BJ (cell line): ENCODE data around the gene BTRC. TPM values are rescaled to one million over a fixed set of nuclear protein-coding genes. Genes with fewer than 3 reads are reported as not detected.
"Not testable (repeated sequence)": the region's sequence is repeated elsewhere in the genome, so short reads cannot be mapped to it uniquely, and the experiment has no call there.

Experiments used
- CTCF ChIA-PET: fragments of 350-600 bp; formaldehyde crosslinking; extraction: SDS; loops from one replicate; lab custom pipeline; 2021; ENCODE audit warnings: antibody characterized with exemption, inconsistent platforms; lab: Yijun Ruan, JAX
- POLR2A ChIA-PET: fragments of 300-600 bp; sonication (Branson Sonifier 250); formaldehyde crosslinking; extraction: SDS; loops from one replicate; lab custom pipeline; 2021; ENCODE audit warnings: antibody characterized with exemption; lab: Charles Lee
- DNase-seq: peaks from one replicate; pipeline ENCODE4 v3.0.0-alpha.2; 2011; ENCODE audit warnings: low read depth
- H3K27me3 ChIP-seq: 2 replicates; pipeline ENCODE4 v1.6.0; 2011; ENCODE audit warnings: low read length; ENCODE audit not compliant: control insufficient read depth, insufficient read depth
- H3K36me3 ChIP-seq: 2 replicates; pipeline ENCODE4 v1.5.1; 2011; ENCODE audit warnings: low read length; ENCODE audit not compliant: control insufficient read depth, insufficient read depth
- H3K4me3 ChIP-seq: 2 replicates; pipeline ENCODE4 v1.5.1; 2011; ENCODE audit warnings: low read depth, mild to moderate bottlenecking, control low read depth, low read length
- CTCF ChIP-seq: IDR thresholded peaks from 2 replicates; pipeline ENCODE4 v1.5.1; 2011; ENCODE audit warnings: low read depth, mild to moderate bottlenecking, control low read depth, inconsistent platforms, low read length, moderate library complexity; ENCODE audit not compliant: insufficient read depth
- polyA plus RNA-seq: library from polyadenylated mRNA; depleted of rRNA; stranded (reverse); fragments of >200 nt; gene quantifications from 2 replicates; pipeline ENCODE4 v1.2.3, GENCODE V29; 2011

The BTRC gene
- polyA plus RNA-seq, 1 experiment = 9.1 TPM

GRCh38 chr10:101330631-101331225 is 23.2 kb upstream of the BTRC start:
- no peak for TF ChIP-seq CTCF
- POLR2A ChIA-PET = no interaction called here

DNA sequence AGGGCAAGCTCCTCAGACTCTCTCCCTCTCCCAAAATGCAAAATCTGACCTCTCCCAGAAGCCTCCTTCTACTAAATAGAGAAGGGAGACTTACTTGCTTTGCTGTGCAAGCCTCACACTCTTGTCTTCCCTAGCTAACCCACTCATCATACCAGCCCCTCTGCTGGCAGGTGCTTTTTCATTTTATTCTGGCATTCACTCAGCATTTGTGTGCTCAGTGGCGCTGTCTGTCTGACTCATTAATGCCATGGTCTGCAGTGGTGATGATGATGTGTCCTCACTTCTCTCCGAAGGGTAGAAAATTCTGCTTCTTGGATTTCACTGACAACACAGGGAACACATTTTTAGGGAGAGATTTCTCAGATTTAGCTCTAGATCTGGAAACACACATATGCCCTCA is 22.0 kb upstream of the BTRC start:
- ChIA-PET CTCF (interaction anchor here (0.5 to 1.2 kb wide), 3 partner anchors 14 to 160 kb away, joined by 3 read pairs; partner anchors contain the start of gene BTRC), POLR2A (no interaction called here)
- H3K36me3 ChIP-seq = no peaks in the 10 kb centered on the region
- no peak overlapping the region for H3K4me3 ChIP-seq
- no peak for TF ChIP-seq CTCF
- H3K27me3 ChIP-seq = peaks cover 12% of the 10 kb centered on the region
- DNase-seq = no peak

More at GRCh38 chr10:101330631-101331225, 23.2 kb upstream of the BTRC start:
- DNase-seq = no peak
- Histone ChIP-seq H3K4me3 (no peak overlapping the region), H3K27me3 (peaks cover 12% of the 10 kb centered on the region), H3K36me3 (no peaks in the 10 kb centered on the region)
- CTCF ChIA-PET = interaction anchor here (0.5 to 1.8 kb wide), 3 partner anchors 9 to 235 kb away, joined by 3 to 5 read pairs (median 3); no protein-coding TSS in a partner anchor

DNA sequence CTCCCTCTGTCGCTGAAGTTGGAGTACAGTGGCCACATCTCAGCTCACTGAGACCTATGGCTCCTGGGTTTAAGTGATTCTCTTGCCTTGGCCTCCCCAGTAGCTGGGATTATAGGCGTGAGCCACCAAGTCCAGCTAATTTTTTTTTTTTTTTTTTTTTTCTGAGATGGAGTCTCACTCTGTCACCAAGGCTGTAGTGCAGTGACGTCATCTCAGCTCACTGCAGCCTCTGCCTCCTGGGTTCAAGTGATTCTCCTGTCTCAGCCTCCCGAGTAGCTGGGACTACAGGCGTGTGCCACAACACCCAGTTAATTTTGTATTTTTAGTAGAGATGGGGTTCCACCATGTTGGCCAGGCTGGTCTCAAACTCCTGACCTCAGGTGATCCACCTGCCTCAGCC is 19.7 kb upstream of the BTRC start:
- CTCF ChIA-PET, H3K36me3 ChIP-seq: not testable (repeated sequence)
- POLR2A ChIA-PET = interaction anchor here (0.5 kb wide), 1 partner anchor 39 kb away, joined by 3 read pairs; no protein-coding TSS in a partner anchor

GRCh38 chr10:101336382-101336781 is 17.6 kb upstream of the BTRC start:
- peaks cover 8% of the 10 kb centered on the region for H3K27me3 ChIP-seq
- TF ChIP-seq CTCF = no peak
- ChIA-PET CTCF (no interaction called here), POLR2A (no interaction called here)
- no peak for DNase-seq
- no peaks in the 10 kb centered on the region for H3K36me3 ChIP-seq
- H3K4me3 ChIP-seq = no peak overlapping the region

More for the DNA sequence above, 19.7 kb upstream of the BTRC start:
- peaks cover 11% of the 10 kb centered on the region for H3K27me3 ChIP-seq
- H3K4me3 ChIP-seq, DNase-seq: not testable (repeated sequence)

- POLR2A ChIA-PET = no interaction called here
- Histone ChIP-seq H3K4me3 (no peak overlapping the region), H3K36me3 (no peaks in the 10 kb centered on the region), H3K27me3 (peaks cover 2% of the 10 kb centered on the region)
- no peak for TF ChIP-seq CTCF
- CTCF ChIA-PET = no interaction called here
- DNase-seq = no peak
Measured at GRCh38 chr10:101337836-101338235, 16.1 kb upstream of the BTRC start.

GRCh38 chr10:101341438-101341837 is 12.5 kb upstream of the BTRC start:
- ChIA-PET CTCF (no interaction called here), POLR2A (no interaction called here)
- no peak for DNase-seq
- TF ChIP-seq CTCF = no peak
- Histone ChIP-seq H3K36me3 (no peaks in the 10 kb centered on the region), H3K27me3 (no peaks in the 10 kb centered on the region), H3K4me3 (no peak overlapping the region)
